Sigmoid colon (tissue), 4 donors: Measurements from ENCODE around the gene PIK3CD.

Source experiments
- CTCF ChIP-seq, 4 experiments: fragments of 450-650 bp in 3 of 4; fragments of 200-600 bp in 1 of 4; IDR thresholded peaks; one replicate each; pipeline ENCODE4 v1.5.1; 2016 to 2019; ENCODE audit warnings: antibody characterized with exemption in 4 of 4, mild to moderate bottlenecking in 3 of 4, moderate library complexity in 2 of 4
- EP300 ChIP-seq, 4 donors: sonication (generic); formaldehyde crosslinking; IDR thresholded peaks; one replicate each; pipeline ENCODE4 v1.6.1; 2017; ENCODE audit warnings: antibody characterized with exemption in 4 of 4
- POLR2A ChIP-seq, 2 donors: fragments of 450-650 bp; IDR thresholded peaks; one replicate each; pipeline ENCODE4 v1.6.1; 2016; ENCODE audit warnings: antibody characterized with exemption in 2 of 2, mild to moderate bottlenecking in 2 of 2, moderate library complexity in 2 of 2
- POLR2AphosphoS5 ChIP-seq, 4 donors: sonication (generic); formaldehyde crosslinking; IDR thresholded peaks; one replicate each; pipeline ENCODE4 v1.6.1; 2017; ENCODE audit warnings: antibody characterized with exemption in 4 of 4

- TF ChIP-seq CTCF (IDR thresholded peaks at IDR 0.05) (no peak), EP300 (IDR thresholded peaks at IDR 0.05) (no peak), POLR2A (IDR thresholded peaks at IDR 0.05) (no peak), POLR2AphosphoS5 (IDR thresholded peaks at IDR 0.05) (no peak)
Measured at GRCh38 chr1:9609998-9610397, 41.5 kb upstream of the PIK3CD start.
